Measurements from ENCODE around the gene NELL1.

Gene NELL1

DNA sequence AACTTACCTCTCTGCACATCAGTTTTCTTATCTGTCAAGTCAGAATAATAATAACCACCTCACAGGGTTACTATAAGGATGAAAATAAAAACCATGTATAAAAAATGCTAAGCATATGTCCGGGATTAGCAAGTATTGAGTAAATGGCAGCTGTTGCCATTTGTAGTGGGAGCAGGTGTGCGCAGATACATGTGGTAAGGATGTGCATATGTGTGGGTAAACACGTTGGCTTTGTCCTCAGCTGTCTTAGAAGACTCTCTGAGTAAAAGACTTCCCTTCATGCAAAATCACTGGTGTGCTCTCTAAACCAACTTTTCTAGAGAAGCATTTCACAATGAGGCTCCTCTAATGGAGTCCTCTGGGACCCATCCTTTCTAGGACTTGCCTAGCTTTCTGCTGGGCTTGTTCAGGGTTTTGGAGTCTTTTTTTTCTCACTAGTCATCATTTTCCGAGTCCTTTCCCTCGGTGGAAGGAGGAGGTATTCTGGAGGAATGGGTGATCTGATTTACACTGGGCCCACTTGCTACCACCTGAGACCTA, 62.4 kb downstream of the NELL1 start:
- DNase-seq (ENCODE audit: low read depth) = no peak
- no peak overlapping the region for H3K4me3 ChIP-seq (ENCODE audit: low read depth, low read length)
- in situ Hi-C loops (cut with HindIII; ENCODE audit: low sequenced_read_pairs) = no loop called here
- TF ChIP-seq CTCF (IDR thresholded peaks at IDR 0.05; ENCODE audit: low read depth, low read length, missing control alignments) = no peak

- in situ Hi-C loops (cut with HindIII; ENCODE audit: low sequenced_read_pairs) = no loop called here
- DNase-seq (ENCODE audit: low read depth) = no peak
- H3K4me3 ChIP-seq (ENCODE audit: low read depth, low read length) = no peak overlapping the region
- TF ChIP-seq CTCF (IDR thresholded peaks at IDR 0.05; ENCODE audit: low read depth, low read length, missing control alignments) = no peak
These were observed 69.7 kb downstream of the NELL1 start for GRCh38 chr11:20739107-20739506.

GRCh38 chr11:20739577-20739976, 70.2 kb downstream of the NELL1 start:
- H3K4me3 ChIP-seq (ENCODE audit: low read depth, low read length) = no peak overlapping the region
- in situ Hi-C loops (cut with HindIII; ENCODE audit: low sequenced_read_pairs) = no loop called here
- DNase-seq (ENCODE audit: low read depth) = no peak
- TF ChIP-seq CTCF (IDR thresholded peaks at IDR 0.05; ENCODE audit: low read depth, low read length, missing control alignments) = no peak

DNA sequence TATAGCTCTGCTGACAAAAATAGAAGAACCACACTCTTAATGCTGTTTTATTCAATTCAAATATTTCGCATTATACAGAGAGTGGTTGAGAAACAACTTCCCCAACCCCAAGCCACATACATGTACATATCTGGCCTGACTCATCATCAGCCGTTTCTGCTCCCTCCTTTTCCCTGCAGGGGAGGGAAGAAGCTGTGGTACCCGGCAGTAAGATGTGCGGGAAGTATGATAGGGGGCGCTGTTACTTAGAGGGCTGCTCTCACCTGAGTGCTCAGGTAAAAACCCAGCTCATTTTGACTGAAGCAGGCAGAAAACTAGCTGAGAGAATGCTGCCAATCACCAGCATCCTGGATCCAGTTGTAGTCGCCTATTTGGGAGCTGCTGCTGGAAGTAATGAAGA, 85.5 kb downstream of the NELL1 start:
- in situ Hi-C loops (cut with HindIII; ENCODE audit: low sequenced_read_pairs) = no loop called here
- no peak overlapping the region for H3K4me3 ChIP-seq (ENCODE audit: low read depth, low read length)
- no peak for DNase-seq (ENCODE audit: low read depth)
- TF ChIP-seq CTCF (IDR thresholded peaks at IDR 0.05; ENCODE audit: low read depth, low read length, missing control alignments) = no peak

- TF ChIP-seq CTCF (IDR thresholded peaks at IDR 0.05; ENCODE audit: low read depth, low read length, missing control alignments) = no peak
- in situ Hi-C loops (cut with HindIII; ENCODE audit: low sequenced_read_pairs) = no loop called here
- no peak for DNase-seq (ENCODE audit: low read depth)
These were observed 90.2 kb downstream of the NELL1 start for GRCh38 chr11:20759541-20759940.

DNA sequence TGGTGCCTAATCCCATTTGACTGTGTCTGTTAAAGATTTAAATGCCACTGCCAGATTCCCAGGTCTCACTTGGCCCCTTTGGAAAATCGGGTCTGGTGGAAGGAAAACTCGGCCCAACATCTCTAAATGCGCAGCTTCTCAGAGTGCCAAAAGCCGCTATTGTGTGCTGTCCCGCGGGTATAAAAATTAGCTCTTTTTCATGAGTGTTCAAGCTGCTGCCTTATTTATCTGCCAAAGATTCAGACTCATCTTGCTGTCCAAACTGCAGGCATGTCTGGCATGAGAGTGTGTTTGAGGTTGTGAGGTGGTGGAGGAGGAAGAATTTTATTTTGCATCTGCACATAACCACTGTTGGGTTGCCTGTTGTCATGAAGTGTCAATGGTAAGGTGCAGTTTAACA, 91.4 kb downstream of the NELL1 start:
- no peak for DNase-seq (ENCODE audit: low read depth)
- H3K4me3 ChIP-seq (ENCODE audit: low read depth, low read length) = no peak overlapping the region
- no peak for TF ChIP-seq CTCF (IDR thresholded peaks at IDR 0.05; ENCODE audit: low read depth, low read length, missing control alignments)
- in situ Hi-C loops (cut with HindIII; ENCODE audit: low sequenced_read_pairs) = no loop called here

More at GRCh38 chr11:20759541-20759940, 90.2 kb downstream of the NELL1 start:
- no peak overlapping the region for H3K4me3 ChIP-seq (ENCODE audit: low read depth, low read length)
